Measurements from ENCODE around the gene APBB1. TPM values are rescaled to one million over a fixed set of nuclear protein-coding genes. Genes with fewer than 3 reads are reported as not detected.

The APBB1 gene
- total RNA-seq, 2 experiments from 2014 or later, result 64.0 to 69.2 TPM

DNA sequence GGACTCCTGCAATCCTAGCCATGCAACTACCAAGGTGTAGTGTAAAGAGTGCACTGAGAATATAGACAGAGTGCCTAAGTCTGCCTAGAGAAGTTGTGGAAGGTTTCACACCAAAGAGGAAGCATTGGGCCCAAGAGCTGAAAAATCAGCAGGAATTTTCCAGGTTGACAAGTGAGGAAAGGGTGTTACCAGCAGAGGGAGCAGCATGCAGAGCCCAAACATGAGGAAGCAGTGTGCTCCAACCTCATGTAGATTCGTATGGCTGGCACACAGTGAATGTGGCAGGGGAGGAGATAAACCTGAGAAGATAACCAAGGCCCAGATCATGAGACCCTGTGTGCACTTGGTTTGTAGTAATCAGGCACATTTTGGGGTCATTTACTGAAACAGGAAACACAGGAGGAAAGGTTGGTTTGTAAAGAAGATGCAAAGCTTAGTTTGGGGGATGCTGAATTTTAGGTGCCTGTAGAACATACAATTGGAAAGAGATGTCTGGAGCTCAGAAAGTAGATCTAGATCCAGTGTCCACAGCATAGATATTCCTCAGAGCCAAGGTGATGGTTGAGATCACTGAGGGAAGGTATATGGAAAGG is 20.2 kb upstream of the APBB1 start:
- POLR2A ChIA-PET, result interaction anchor here (0.5 to 3.0 kb wide), 3 partner anchors 8 to 61 kb away, joined by 3 to 16 read pairs (median 12); no protein-coding TSS in a partner anchor
- H3K27me3 Mint-ChIP-seq, result no peaks in the 10 kb centered on the region
- ATAC-seq (ENCODE audit: low read depth) (peak; percentile 28), DNase-seq (no peak)
- H3K36me3 Mint-ChIP-seq, result no peaks in the 10 kb centered on the region
- no peaks in the 10 kb centered on the region for H3K9me3 Mint-ChIP-seq
- no peak overlapping the region for H3K4me3 Mint-ChIP-seq
- H3K27ac Mint-ChIP-seq, result no peak overlapping the region
- H3K4me1 Mint-ChIP-seq, result peaks cover 4% of the 10 kb centered on the region

DNA sequence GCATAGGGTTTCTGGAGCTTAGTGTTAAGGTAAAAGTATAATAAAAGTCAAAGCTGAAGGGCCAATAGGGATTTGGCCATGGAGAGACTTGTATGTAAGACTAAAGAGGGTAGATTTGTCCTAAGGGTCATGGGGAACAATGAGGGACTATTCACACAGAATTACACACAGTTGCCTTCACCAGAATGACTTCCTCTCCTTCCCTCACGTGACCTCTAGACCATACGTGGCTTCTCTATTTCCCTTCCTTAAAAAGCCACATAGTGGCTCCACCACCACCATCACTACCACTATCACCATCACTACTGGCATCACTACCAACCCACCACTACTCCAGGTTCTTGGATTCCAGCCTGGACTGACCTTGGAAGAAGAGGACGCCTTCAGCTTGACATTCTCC is 19.1 kb upstream of the APBB1 start:
- peak; percentile 68 for ATAC-seq (ENCODE audit: low read depth)
- no peak overlapping the region for H3K27ac Mint-ChIP-seq
- H3K4me1 Mint-ChIP-seq, result peaks cover 4% of the 10 kb centered on the region
- POLR2A ChIA-PET, result interaction anchor here (1.4 to 3.0 kb wide), 3 partner anchors 19 to 59 kb away, joined by 9 to 16 read pairs (median 12); partner anchors contain the start of gene APBB1
- peaks cover 5% of the 10 kb centered on the region for H3K27me3 Mint-ChIP-seq
- DNase-seq, result no peak
- H3K4me3 Mint-ChIP-seq, result no peak overlapping the region
- H3K36me3 Mint-ChIP-seq, result no peaks in the 10 kb centered on the region
- no peaks in the 10 kb centered on the region for H3K9me3 Mint-ChIP-seq

DNA sequence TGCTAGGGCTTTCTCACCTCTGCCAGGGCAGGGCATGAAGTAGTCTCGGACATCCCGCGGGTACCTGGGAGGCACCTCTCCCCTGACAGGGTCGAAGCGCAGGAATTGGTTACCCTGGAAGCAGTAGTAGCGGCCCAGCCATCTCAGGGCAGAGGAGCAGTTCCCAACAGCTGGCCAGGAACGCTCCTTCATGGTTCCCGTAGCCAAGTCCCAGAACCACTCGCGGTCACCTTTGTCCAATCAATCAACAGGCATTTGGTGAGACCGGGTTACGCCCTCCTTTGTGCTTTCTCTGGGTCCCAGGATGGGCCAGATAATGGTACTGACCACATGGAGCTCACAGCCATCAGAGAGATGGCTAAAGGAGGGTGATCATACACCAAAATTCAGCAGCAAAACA is 18.5 kb upstream of the APBB1 start:
- POLR2A ChIA-PET, result interaction anchor here (1.4 to 3.0 kb wide), 3 partner anchors 18 to 59 kb away, joined by 9 to 16 read pairs (median 12); partner anchors contain the start of gene APBB1
- ATAC-seq (ENCODE audit: low read depth) (no peak), DNase-seq (no peak)
- Mint-ChIP-seq H3K27me3 (peaks cover 5% of the 10 kb centered on the region), H3K4me1 (peaks cover 6% of the 10 kb centered on the region), H3K9me3 (no peaks in the 10 kb centered on the region), H3K4me3 (no peak overlapping the region), H3K27ac (no peak overlapping the region), H3K36me3 (no peaks in the 10 kb centered on the region)

DNA sequence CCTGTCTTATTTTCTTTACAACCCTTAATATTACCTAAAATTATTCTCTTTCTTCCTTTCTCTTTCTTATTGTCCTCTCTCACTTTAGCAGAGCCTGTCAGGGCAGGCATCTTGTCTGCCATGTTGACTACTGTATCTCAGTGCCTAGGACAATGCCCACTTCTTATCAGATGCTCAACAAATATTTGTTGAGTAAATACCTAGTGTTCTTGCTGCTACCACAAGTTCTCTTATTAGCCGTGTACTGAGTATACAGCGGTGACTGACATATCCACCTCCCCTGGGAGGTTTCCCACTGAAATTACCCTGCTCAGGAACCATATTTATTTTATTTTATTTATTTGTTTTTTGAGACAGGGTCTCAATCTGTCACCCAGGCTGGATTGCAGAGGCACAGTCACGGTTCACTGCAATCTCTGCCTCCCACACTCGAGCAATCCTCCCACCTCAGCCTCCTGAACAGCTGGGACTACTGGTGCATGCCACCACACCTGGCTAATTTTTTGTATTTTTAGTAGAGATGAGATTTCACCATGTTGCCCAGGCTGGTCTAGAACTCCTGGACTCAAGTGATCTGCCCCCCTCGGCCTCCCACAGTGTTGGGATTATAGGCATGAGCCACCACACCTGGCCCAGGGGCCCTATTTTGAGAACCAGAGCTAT is 15.2 kb upstream of the APBB1 start:
- no peaks in the 10 kb centered on the region for H3K36me3 Mint-ChIP-seq
- H3K9me3 Mint-ChIP-seq, result no peaks in the 10 kb centered on the region
- DNase-seq (no peak), ATAC-seq (ENCODE audit: low read depth) (no peak)
- H3K27ac Mint-ChIP-seq, result no peak overlapping the region
- POLR2A ChIA-PET, result interaction anchor here (1.5 kb wide), 1 partner anchor 15 kb away, joined by 3 read pairs; the partner anchor contains the start of gene APBB1
- H3K4me1 Mint-ChIP-seq, result peaks cover 6% of the 10 kb centered on the region
- no peak overlapping the region for H3K4me3 Mint-ChIP-seq
- H3K27me3 Mint-ChIP-seq, result peaks cover 5% of the 10 kb centered on the region

DNA sequence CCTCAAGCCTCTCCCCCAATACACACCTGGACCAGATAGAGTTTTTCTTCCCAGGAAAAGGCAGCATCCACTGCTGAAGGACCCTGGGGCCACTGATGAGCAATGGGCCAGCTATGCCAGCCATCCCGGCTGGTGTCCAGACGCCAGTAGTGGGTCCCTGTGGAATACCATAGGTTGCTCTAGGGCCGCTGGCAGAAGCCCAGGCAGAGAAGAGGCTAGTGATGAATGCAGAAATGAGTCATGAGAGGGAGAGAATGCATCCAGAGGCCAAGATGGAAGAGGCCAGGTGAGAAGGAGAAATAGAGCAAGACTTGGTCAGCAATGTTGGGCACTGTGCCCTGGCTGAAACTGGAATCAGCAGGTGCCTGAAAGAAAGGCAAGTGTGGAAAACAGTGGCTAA is 13.0 kb upstream of the APBB1 start:
- no peak for DNase-seq
- H3K4me3 Mint-ChIP-seq, result no peak overlapping the region
- no peak overlapping the region for H3K27ac Mint-ChIP-seq
- H3K4me1 Mint-ChIP-seq, result peaks cover 6% of the 10 kb centered on the region
- H3K36me3 Mint-ChIP-seq, result no peaks in the 10 kb centered on the region
- peaks cover 5% of the 10 kb centered on the region for H3K27me3 Mint-ChIP-seq
- ATAC-seq (ENCODE audit: low read depth), result no peak
- H3K9me3 Mint-ChIP-seq, result no peaks in the 10 kb centered on the region
- POLR2A ChIA-PET, result no interaction called here

DNA sequence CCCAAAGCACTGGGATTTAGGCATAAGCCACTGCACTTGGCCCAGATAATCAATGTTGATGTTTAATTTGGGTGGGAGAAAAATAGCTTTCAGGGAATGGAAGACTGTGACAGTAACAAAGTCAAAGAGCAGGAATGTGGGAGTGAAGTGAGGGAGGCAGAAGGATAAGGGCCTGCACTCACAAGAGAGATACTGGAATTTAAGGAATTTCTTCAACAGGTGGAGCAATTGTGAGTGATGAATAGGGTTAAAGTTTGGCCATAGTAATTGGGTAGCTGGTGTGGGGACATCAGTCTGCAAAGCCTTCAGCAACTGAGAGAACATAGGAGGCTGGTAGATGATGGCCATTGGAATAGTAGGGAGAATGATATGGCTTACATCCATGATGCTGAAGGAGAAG is 8.6 kb upstream of the APBB1 start:
- ATAC-seq (ENCODE audit: low read depth) (no peak), DNase-seq (no peak)
- Mint-ChIP-seq H3K27me3 (peaks cover 31% of the 10 kb centered on the region), H3K36me3 (peaks cover 2% of the 10 kb centered on the region), H3K4me3 (no peak overlapping the region), H3K4me1 (no peaks in the 10 kb centered on the region), H3K9me3 (peaks cover 1% of the 10 kb centered on the region), H3K27ac (no peak overlapping the region)
- POLR2A ChIA-PET, result interaction anchor here (0.9 to 1.7 kb wide), 2 partner anchors 16 to 17 kb away, joined by 3 to 4 read pairs; no protein-coding TSS in a partner anchor

DNA sequence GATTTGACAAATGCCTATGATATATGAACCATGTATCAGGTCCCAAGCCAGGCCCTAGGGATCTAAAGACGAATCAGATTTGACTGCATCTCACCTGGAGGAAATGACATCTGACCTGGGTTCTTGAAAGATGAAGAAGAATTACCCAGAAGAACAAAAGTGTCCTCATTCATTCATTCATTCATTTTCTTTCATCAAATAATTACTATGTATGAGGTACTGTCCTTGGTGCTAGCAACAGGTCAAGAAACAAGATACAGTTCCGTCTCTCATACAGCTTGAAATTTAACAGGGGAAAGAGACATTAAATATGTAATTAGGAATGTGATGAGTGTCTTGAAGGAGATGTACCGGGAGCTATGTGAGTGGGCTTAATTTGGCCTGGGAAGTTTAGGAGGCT is 1.8 kb upstream of the APBB1 start:
- POLR2A ChIA-PET, result interaction anchor here (8.5 kb wide), 1 partner anchor 18 kb away, joined by 116 read pairs; no protein-coding TSS in a partner anchor
- peaks cover 44% of the 10 kb centered on the region for H3K27me3 Mint-ChIP-seq
- peaks cover 5% of the 10 kb centered on the region for H3K36me3 Mint-ChIP-seq
- peaks cover 4% of the 10 kb centered on the region for H3K9me3 Mint-ChIP-seq
- no peak overlapping the region for H3K4me3 Mint-ChIP-seq
- H3K27ac Mint-ChIP-seq, result no peak overlapping the region
- ATAC-seq (ENCODE audit: low read depth), result no peak
- no peak for DNase-seq
- H3K4me1 Mint-ChIP-seq, result peaks cover 7% of the 10 kb centered on the region

DNA sequence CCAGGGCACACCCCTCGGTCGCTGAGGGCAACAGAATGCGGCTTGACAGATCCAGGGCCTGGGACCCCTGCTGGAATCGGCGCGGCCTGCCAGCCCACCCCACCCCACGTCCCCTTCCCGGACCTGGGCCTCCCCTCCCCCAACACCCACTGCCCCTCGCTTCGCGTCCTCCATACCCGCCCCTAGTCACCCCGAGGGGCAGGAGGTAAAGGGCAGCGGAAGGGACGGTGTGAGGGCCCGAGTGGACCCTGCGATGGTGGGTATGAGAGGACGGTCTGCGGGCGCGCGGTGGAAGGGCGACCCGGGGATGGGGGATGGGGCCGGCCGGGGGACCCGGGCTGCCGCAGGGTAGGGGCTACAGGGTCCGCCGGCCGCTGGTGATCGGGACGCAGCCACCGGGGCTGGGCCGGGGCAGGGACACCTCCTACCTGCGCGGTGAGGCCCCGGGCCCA is 311 bp downstream of the APBB1 start:
- no peak overlapping the region for H3K4me3 Mint-ChIP-seq
- peaks cover 3% of the 10 kb centered on the region for H3K9me3 Mint-ChIP-seq
- H3K27ac Mint-ChIP-seq, result no peak overlapping the region
- DNase-seq, result peak; percentile 45
- ATAC-seq (ENCODE audit: low read depth), result no peak
- POLR2A ChIA-PET, result interaction anchor here (0.9 to 8.5 kb wide), 8 partner anchors 15 to 63 kb away, joined by 3 to 116 read pairs (median 6); partner anchors contain the start of genes ARFIP2, SMPD1 and TIMM10B
- peaks cover 27% of the 10 kb centered on the region for H3K27me3 Mint-ChIP-seq
- H3K36me3 Mint-ChIP-seq, result peaks cover 3% of the 10 kb centered on the region
- peaks cover 7% of the 10 kb centered on the region for H3K4me1 Mint-ChIP-seq

DNA sequence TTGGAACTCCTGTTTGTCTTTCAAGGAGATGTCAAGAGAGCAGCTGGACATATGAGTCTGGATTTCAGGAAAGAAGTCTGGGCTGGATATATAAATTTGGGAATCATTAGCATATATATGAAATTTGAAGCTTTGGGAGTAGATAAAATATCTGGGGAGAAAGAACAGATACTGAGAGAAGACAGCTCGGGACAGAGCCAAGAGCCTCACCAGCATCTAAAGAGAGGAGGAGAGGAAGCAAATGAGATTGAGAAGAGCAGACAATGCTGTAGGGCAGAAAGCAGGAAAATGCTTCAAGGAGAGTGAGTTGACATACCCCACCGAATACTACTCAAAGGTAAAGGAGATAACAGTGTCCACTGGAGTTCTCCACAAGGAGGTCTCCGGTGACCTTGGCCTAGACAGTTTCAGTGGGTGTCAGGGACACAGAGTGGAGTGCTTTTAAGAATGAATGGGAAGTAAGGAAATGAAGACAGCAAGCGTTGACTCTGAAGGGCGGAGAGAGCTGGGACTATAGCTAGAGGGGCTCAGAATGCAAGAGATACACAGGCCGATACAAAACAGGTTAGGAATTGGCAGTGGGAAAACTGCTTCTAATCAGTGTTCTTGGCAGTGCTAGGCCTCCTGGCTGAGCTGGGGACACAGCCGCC is 862 bp downstream of the APBB1 start:
- POLR2A ChIA-PET, result interaction anchor here (3.5 to 8.5 kb wide), 2 partner anchors 15 to 28 kb away, joined by 29 to 116 read pairs; partner anchors contain the start of gene SMPD1
- H3K4me3 Mint-ChIP-seq, result no peak overlapping the region
- DNase-seq, result no peak

DNA sequence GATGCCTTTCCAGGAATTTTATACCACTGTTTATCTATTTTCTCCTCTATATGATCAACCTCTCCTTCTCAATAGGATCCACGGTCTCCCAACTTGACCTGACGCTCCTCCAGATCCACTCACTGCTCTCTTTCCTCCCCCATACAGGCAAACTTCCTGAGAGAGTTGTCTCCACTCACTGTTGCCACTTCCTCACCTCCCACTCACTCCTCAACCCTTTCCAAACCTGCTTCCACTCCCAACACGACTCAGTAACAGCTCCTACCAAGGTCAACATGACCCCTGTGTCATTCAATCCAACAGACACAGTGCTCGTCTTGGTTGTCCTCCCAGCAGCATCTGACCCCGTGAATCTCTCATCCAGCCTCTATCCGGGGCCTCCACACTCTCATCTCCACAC is 3.1 kb downstream of the APBB1 start:
- H3K27me3 Mint-ChIP-seq, result peaks cover 4% of the 10 kb centered on the region
- peaks cover 14% of the 10 kb centered on the region for H3K4me1 Mint-ChIP-seq
- H3K4me3 Mint-ChIP-seq, result no peak overlapping the region
- POLR2A ChIA-PET, result interaction anchor here (8.5 kb wide), 1 partner anchor 13 kb away, joined by 116 read pairs; no protein-coding TSS in a partner anchor
- ATAC-seq (ENCODE audit: low read depth) (no peak), DNase-seq (no peak)
- peaks cover 5% of the 10 kb centered on the region for H3K36me3 Mint-ChIP-seq
- H3K9me3 Mint-ChIP-seq, result no peaks in the 10 kb centered on the region
- no peak overlapping the region for H3K27ac Mint-ChIP-seq

More for the DNA sequence above, 862 bp downstream of the APBB1 start:
- peaks cover 6% of the 10 kb centered on the region for H3K36me3 Mint-ChIP-seq
- peaks cover 10% of the 10 kb centered on the region for H3K4me1 Mint-ChIP-seq
- peaks cover 21% of the 10 kb centered on the region for H3K27me3 Mint-ChIP-seq
- H3K9me3 Mint-ChIP-seq, result peaks cover 3% of the 10 kb centered on the region
- H3K27ac Mint-ChIP-seq, result no peak overlapping the region
- peak; percentile 6 for ATAC-seq (ENCODE audit: low read depth)

DNA sequence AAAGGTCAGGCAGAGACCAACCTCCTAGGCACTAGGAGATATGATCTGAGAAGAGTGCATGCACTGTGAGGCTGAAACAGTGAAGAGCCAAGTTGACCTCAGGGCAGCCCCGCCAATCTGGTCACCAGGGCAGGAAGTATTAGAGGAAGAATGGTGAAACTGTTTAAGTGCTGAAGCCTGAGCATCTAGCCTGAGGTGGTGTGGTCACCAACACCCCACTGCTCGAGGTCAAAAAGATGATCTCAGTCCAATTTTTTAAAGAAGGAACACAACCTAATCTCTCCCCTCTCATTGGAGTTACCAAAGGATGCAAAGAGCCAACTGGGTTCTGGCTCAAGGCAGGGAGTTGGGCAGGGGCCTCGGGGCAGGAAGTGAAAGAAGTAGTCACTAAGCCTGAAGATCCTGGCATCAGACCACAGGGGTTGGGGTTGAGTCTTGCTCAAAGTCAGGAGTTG is 4.0 kb downstream of the APBB1 start:
- H3K27ac Mint-ChIP-seq, result no peak overlapping the region
- ATAC-seq (ENCODE audit: low read depth) (peak; percentile 30), DNase-seq (no peak)
- H3K27me3 Mint-ChIP-seq, result peaks cover 2% of the 10 kb centered on the region
- H3K4me1 Mint-ChIP-seq, result peaks cover 11% of the 10 kb centered on the region
- no peaks in the 10 kb centered on the region for H3K9me3 Mint-ChIP-seq
- H3K4me3 Mint-ChIP-seq, result no peak overlapping the region
- POLR2A ChIA-PET, result interaction anchor here (8.5 kb wide), 1 partner anchor 12 kb away, joined by 116 read pairs; no protein-coding TSS in a partner anchor
- H3K36me3 Mint-ChIP-seq, result peaks cover 8% of the 10 kb centered on the region

DNA sequence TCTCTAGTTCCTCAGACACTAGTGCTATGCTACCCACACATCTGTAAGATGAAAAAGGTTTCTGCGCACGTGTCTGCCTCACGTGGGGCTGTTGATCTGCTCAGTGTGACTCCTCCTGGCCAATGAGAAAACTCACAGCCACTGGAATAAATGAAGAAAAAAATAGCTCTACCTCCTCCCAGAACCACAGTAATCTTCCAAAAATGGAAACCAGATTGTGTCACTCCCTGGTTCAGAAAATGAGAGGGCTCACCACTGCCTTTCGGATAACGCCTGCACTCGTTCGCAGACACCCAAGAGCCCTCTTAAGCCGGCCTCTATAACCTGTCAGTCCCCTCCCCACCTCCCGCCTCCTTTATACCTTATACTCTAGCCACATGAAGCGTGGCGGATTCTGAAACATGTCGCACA is 5.1 kb downstream of the APBB1 start:
- peaks cover 16% of the 10 kb centered on the region for H3K36me3 Mint-ChIP-seq
- no peaks in the 10 kb centered on the region for H3K27me3 Mint-ChIP-seq
- no peak overlapping the region for H3K27ac Mint-ChIP-seq
- peak; percentile 71 for ATAC-seq (ENCODE audit: low read depth)
- no peak overlapping the region for H3K4me3 Mint-ChIP-seq
- H3K9me3 Mint-ChIP-seq, result no peaks in the 10 kb centered on the region
- no peak for DNase-seq
- peaks cover 10% of the 10 kb centered on the region for H3K4me1 Mint-ChIP-seq
- POLR2A ChIA-PET, result interaction anchor here (1.3 to 8.5 kb wide), 2 partner anchors 11 to 23 kb away, joined by 6 to 116 read pairs; no protein-coding TSS in a partner anchor

DNA sequence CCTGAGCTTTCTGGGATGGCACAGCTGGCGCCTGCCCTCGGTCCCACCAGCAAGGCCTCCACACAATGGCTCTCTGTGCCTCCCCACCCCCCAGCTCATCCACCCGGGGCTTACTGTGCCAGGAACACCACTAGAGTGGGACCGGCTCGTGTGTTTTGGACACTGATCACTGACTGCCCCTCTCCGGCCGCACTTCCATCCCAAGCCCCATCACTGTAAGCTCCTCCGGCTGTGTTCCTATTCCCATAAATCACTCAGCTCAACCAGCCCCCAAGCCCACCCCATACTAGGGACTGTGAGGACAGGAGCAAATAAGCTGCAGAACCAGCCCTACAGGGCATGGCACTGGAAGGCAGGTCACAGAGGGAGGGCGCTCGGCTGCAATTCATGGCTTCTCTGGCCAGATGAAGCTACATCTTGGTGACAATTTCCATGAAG is 7.3 kb downstream of the APBB1 start:
- peaks cover 21% of the 10 kb centered on the region for H3K4me1 Mint-ChIP-seq
- POLR2A ChIA-PET, result interaction anchor here (1.6 to 2.7 kb wide), 2 partner anchors 9 to 21 kb away, joined by 6 to 10 read pairs; partner anchors contain the start of gene SMPD1
- H3K27me3 Mint-ChIP-seq, result no peaks in the 10 kb centered on the region
- ATAC-seq (ENCODE audit: low read depth), result no peak
- no peak for DNase-seq
- H3K27ac Mint-ChIP-seq, result no peak overlapping the region
- H3K36me3 Mint-ChIP-seq, result peaks cover 26% of the 10 kb centered on the region
- H3K9me3 Mint-ChIP-seq, result no peaks in the 10 kb centered on the region
- H3K4me3 Mint-ChIP-seq, result no peak overlapping the region
